H1 (cell line): Measurements from ENCODE around the gene CD96. TPM values are rescaled to one million over a fixed set of nuclear protein-coding genes. Genes with fewer than 3 reads are reported as not detected.

Experiments used
- ATF3 ChIP-seq: IDR thresholded peaks from 2 replicates; pipeline ENCODE4 v1.6.1; 2011; ENCODE audit warnings: low read depth, mild to moderate bottlenecking, low read length; ENCODE audit not compliant: insufficient read depth
- CBX5 ChIP-seq: fragments of 300-800, 300-1000 bp; sonication (generic); IDR thresholded peaks from 2 replicates; pipeline ENCODE4 v1.7.1; 2016; ENCODE audit warnings: antibody characterized with exemption, low read length, low read depth
- SP2 ChIP-seq: IDR thresholded peaks from 2 replicates; pipeline ENCODE4 v1.6.1; 2012; ENCODE audit warnings: mild to moderate bottlenecking, low read length, inconsistent platforms
- polyA plus RNA-seq, 7 experiments: library from polyadenylated mRNA; depleted of rRNA in 3 of 7; stranded (reverse) in 5 of 7; unstranded in 2 of 7; fragments of >200 nt in 5 of 7; fragments of 200-250 nt in 2 of 7; gene quantifications; 1 replicate in 5 of 7; 2 replicates in 1 of 7; 4 replicates in 1 of 7; pipeline versions ENCODE4 v1.2.1 to v1.2.3, GENCODE V29; 2011 to 2013; ENCODE audit warnings: missing spikeins in 2 of 7, mixed read lengths in 2 of 7
- total RNA-seq: library from RNA; stranded (reverse); fragmentation: NEBNext Ultra II Directional; extraction: Animal tissue kit (Norgen Biotek cat#: 25700); gene quantifications from 2 replicates; pipeline ENCODE4 v1.2.1, GENCODE V29; 2021

CD96 gene
- total and polyA plus RNA-seq, 2 of the 8 experiments (the other 6 are each of a cell fraction or from before 2014, with no cell fraction given): not detected

- no peak for TF ChIP-seq ATF3
- TF ChIP-seq CBX5: no peak
- TF ChIP-seq SP2: no peak
Observed at GRCh38 chr3:111493276-111493675, 48.7 kb upstream of the CD96 start (continued).
